Natural killer cell (primary cell): ENCODE measurements around the gene SORBS2. TPM values are rescaled to one million over a fixed set of nuclear protein-coding genes. Genes with fewer than 3 reads are reported as not detected.

Experiments used
- ATAC-seq, 3 donors: fragments of 150-1000 bp in 2 of 3; fragments of 200-7000 bp in 1 of 3; cut with Tn5 transposase; 1 replicate in 1 of 3; 2 replicates in 2 of 3; pipeline ENCODE4 v1.10.0; 2021; ENCODE audit warnings: mild to moderate bottlenecking in 2 of 3, moderate library complexity in 2 of 3
- DNase-seq, 2 donors: peaks; one replicate each; pipeline versions ENCODE4 v3.0.0 to v3.0.0-alpha.2; 2013 to 2021; ENCODE audit warnings: mixed read lengths in 1 of 2
- H3K27ac ChIP-seq: one replicate; pipeline ENCODE4 v1.5.1; 2013; ENCODE audit warnings: mild to moderate bottlenecking, low read length
- H3K27me3 ChIP-seq: one replicate; pipeline ENCODE4 v1.6.1; 2013; ENCODE audit warnings: low read length; ENCODE audit not compliant: control insufficient read depth, insufficient read depth
- H3K36me3 ChIP-seq: one replicate; pipeline ENCODE4 v1.6.1; 2013; ENCODE audit warnings: low read length; ENCODE audit not compliant: control insufficient read depth, insufficient read depth
- H3K4me1 ChIP-seq: one replicate; pipeline ENCODE4 v1.6.1; 2013; ENCODE audit warnings: low read length; ENCODE audit not compliant: control insufficient read depth, insufficient read depth
- H3K4me3 ChIP-seq: one replicate; pipeline ENCODE4 v1.5.1; 2013; ENCODE audit warnings: low read length
- H3K9me3 ChIP-seq: one replicate; pipeline ENCODE4 v1.6.1; 2013; ENCODE audit warnings: low read length; ENCODE audit not compliant: control insufficient read depth, insufficient read depth
- H3K27ac Mint-ChIP-seq, 2 donors: one replicate each; pipeline ENCODE4 v1.8.0; 2022; ENCODE audit warnings: mild to moderate bottlenecking in 2 of 2, mixed read lengths in 2 of 2, moderate library complexity in 1 of 2
- H3K27me3 Mint-ChIP-seq, 2 donors: one replicate each; pipeline ENCODE4 v1.8.0; 2022; ENCODE audit warnings: low read depth in 2 of 2, mixed read lengths in 2 of 2
- H3K36me3 Mint-ChIP-seq: one replicate; pipeline ENCODE4 v1.8.0; 2022; ENCODE audit warnings: mixed read lengths
- H3K4me1 Mint-ChIP-seq, 2 donors: one replicate each; pipeline ENCODE4 v1.8.0; 2022; ENCODE audit warnings: mixed read lengths in 2 of 2
- H3K4me3 Mint-ChIP-seq: one replicate; pipeline ENCODE4 v1.8.0; 2022; ENCODE audit warnings: mild to moderate bottlenecking, moderate library complexity, mixed read lengths
- H3K9me3 Mint-ChIP-seq, 2 donors: one replicate each; pipeline ENCODE4 v1.8.0; 2022; ENCODE audit warnings: mixed read lengths in 2 of 2
- WGBS: methylation state at CpG from one replicate; pipeline ENCODE4 v1.1.7; 2013; ENCODE audit warnings: missing lambda C conversion rate; ENCODE audit not compliant: insufficient coverage; 5-methylcytosine and 5-hydroxymethylcytosine counted together
- intact Hi-C: fragments of 100-400 bp; cut with micrococcal nuclease; formaldehyde crosslinking; loops from one replicate; pipeline ENCODE4 v1.14.2; 2022
- total RNA-seq, 4 donors: library from RNA; stranded (reverse); fragments of 120-200 nt in 1 of 4; gene quantifications; one replicate each; pipeline versions ENCODE4 v1.2.3 to v1.2.4, GENCODE V29; 2013 to 2022
- TF ChIP-seq, protein P1 (sequence below): fragments of 200-600 bp; IDR thresholded peaks from one replicate; pipeline ENCODE4 v1.8.0; 2022; ENCODE audit warnings: antibody characterized with exemption

Gene SORBS2
- total RNA-seq, 3 donors from 2014 or later (not counting 1 experiment from before 2014, with no cell fraction given): 10.2 to 15.6 (median 13.5) TPM

DNA sequence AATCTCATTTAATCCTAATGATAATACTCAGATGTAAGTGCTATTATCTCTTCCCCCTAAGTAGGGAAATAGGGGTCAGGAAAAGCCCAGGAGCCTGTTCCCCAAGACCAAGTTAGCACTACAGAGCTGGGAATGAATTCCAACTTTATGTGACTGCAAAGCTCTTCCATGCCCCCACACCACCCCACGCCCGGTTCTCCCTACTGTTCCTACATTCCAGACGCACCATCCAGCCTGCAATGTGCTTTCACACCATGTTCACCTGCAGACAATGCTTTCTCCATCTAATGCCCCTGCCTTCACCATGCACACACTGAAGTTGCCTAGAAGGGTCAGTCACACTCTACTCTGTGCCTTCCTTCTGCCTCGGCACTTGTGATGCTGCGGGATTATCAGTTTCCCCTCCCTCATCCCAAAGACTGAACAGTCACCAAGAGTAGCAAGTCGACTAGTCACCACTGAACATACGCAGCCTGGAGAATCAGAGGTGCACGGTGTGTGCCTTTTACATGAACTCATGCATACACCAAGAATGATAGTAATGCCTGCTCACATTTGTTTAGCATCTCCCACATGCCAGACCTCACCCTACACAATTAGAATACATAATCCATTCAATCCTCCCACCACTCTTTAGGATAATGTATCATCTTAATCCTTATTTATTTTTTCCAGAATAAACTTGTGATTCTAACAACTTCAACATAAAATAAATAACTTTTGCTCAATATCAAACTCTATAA lies 14.2 kb downstream of the SORBS2 start:
- H3K27me3 Mint-ChIP-seq: no peaks in the 10 kb centered on the region
- no peak for ATAC-seq
- no peaks in the 10 kb centered on the region for H3K9me3 Mint-ChIP-seq
- Histone ChIP-seq H3K27me3 (no peaks in the 10 kb centered on the region), H3K4me3 (no peak overlapping the region), H3K36me3 (no peaks in the 10 kb centered on the region), H3K9me3 (no peaks in the 10 kb centered on the region), H3K4me1 (no peaks in the 10 kb centered on the region), H3K27ac (no peak overlapping the region)
- intact Hi-C loops: no loop called here
- no peak overlapping the region for H3K4me3 Mint-ChIP-seq
- no peak overlapping the region for H3K27ac Mint-ChIP-seq
- H3K36me3 Mint-ChIP-seq: no peaks in the 10 kb centered on the region
- H3K4me1 Mint-ChIP-seq: no peaks in the 10 kb centered on the region
- DNase-seq: no peak
- WGBS: 88% methylated on average over 8 of the region's 8 CpGs
- TF ChIP-seq, protein P1, sequence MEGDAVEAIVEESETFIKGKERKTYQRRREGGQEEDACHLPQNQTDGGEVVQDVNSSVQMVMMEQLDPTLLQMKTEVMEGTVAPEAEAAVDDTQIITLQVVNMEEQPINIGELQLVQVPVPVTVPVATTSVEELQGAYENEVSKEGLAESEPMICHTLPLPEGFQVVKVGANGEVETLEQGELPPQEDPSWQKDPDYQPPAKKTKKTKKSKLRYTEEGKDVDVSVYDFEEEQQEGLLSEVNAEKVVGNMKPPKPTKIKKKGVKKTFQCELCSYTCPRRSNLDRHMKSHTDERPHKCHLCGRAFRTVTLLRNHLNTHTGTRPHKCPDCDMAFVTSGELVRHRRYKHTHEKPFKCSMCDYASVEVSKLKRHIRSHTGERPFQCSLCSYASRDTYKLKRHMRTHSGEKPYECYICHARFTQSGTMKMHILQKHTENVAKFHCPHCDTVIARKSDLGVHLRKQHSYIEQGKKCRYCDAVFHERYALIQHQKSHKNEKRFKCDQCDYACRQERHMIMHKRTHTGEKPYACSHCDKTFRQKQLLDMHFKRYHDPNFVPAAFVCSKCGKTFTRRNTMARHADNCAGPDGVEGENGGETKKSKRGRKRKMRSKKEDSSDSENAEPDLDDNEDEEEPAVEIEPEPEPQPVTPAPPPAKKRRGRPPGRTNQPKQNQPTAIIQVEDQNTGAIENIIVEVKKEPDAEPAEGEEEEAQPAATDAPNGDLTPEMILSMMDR: no peak

GRCh38 chr4:185797018-185797417 lies 15.0 kb downstream of the SORBS2 start:
- Mint-ChIP-seq H3K4me3 (no peak overlapping the region), H3K9me3 (no peaks in the 10 kb centered on the region), H3K27ac (no peak overlapping the region), H3K4me1 (no peaks in the 10 kb centered on the region), H3K36me3 (no peaks in the 10 kb centered on the region), H3K27me3 (no peaks in the 10 kb centered on the region)
- intact Hi-C loops: no loop called here
- Histone ChIP-seq H3K4me1 (no peaks in the 10 kb centered on the region), H3K9me3 (no peaks in the 10 kb centered on the region), H3K27ac (no peak overlapping the region), H3K4me3 (no peak overlapping the region), H3K36me3 (no peaks in the 10 kb centered on the region), H3K27me3 (no peaks in the 10 kb centered on the region)
- ATAC-seq (no peak), DNase-seq (no peak)
- WGBS: 86% methylated on average over 14 of the region's 14 CpGs
- TF ChIP-seq, protein P1: no peak

DNA sequence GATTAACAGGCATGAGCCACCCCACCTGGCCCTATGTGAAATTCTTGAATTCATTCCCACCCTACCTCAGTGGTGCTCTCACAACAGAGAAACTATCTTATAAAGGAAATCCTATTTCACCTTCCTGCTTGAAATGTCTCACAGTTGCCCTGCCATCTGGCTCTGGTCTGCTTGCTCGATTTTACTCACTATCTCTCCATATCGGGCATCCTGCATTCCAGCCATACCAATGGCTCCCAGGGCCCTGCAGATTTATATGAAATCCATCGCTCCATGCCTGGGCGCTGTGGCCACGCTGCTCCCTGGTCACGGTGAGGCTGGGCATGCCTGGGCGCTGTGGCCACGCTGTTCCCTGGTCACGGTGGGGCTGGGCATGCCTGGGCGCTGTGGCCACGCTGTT lies 15.8 kb downstream of the SORBS2 start:
- no peaks in the 10 kb centered on the region for H3K27me3 ChIP-seq
- ATAC-seq: no peak
- H3K36me3 ChIP-seq: no peaks in the 10 kb centered on the region
- H3K27ac ChIP-seq: no peak overlapping the region
- H3K4me3 Mint-ChIP-seq: no peak overlapping the region
- no peaks in the 10 kb centered on the region for H3K27me3 Mint-ChIP-seq
- WGBS: 90% methylated on average over 10 of the region's 11 CpGs
- H3K4me1 ChIP-seq: no peaks in the 10 kb centered on the region
- H3K9me3 ChIP-seq: no peaks in the 10 kb centered on the region
- no peak overlapping the region for H3K4me3 ChIP-seq
- TF ChIP-seq, protein P1: no peak
- H3K9me3 Mint-ChIP-seq: no peaks in the 10 kb centered on the region
- H3K27ac Mint-ChIP-seq: no peak overlapping the region
- intact Hi-C loops: no loop called here
- no peaks in the 10 kb centered on the region for H3K36me3 Mint-ChIP-seq
- no peaks in the 10 kb centered on the region for H3K4me1 Mint-ChIP-seq
- no peak for DNase-seq

DNA sequence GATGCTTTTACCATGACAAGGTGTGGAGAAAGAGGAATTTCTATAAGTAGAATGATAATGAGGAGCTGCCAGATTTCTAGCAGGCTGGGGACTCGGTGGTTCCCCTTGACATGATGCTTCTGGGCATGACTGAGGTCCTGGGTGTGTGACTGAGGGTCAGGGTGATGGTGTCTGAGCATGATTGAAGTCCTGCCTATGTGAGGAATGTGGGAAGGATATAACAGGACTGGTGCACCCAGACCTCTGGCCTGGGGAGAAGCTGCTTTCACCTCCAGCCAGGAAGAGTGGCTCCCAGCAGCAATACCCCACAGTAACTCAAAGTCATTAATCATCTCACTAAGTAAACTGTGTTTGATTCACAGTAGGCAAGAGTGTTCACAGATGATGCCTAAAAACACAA lies 17.4 kb downstream of the SORBS2 start:
- DNase-seq (no peak), ATAC-seq (no peak)
- Mint-ChIP-seq H3K4me3 (no peak overlapping the region), H3K36me3 (no peaks in the 10 kb centered on the region), H3K27me3 (no peaks in the 10 kb centered on the region), H3K4me1 (no peaks in the 10 kb centered on the region), H3K27ac (no peak overlapping the region), H3K9me3 (no peaks in the 10 kb centered on the region)
- H3K9me3 ChIP-seq: no peaks in the 10 kb centered on the region
- no peaks in the 10 kb centered on the region for H3K4me1 ChIP-seq
- H3K4me3 ChIP-seq: no peak overlapping the region
- no peak overlapping the region for H3K27ac ChIP-seq
- intact Hi-C loops: no loop called here
- H3K36me3 ChIP-seq: no peaks in the 10 kb centered on the region
- no peaks in the 10 kb centered on the region for H3K27me3 ChIP-seq
- TF ChIP-seq, protein P1: no peak
- WGBS: 53% methylated on average over 1 of the region's 1 CpG
